Measurements from ENCODE around the gene LIX1L. TPM values are rescaled to one million over a fixed set of nuclear protein-coding genes. Genes with fewer than 3 reads are reported as not detected.

Gene LIX1L
- polyA plus RNA-seq, 1 donor: 12.0 TPM

Other genes with a start within 250 kb of the LIX1L start
- gene CD160, start 238.5 kb downstream of the LIX1L start, polyA plus RNA-seq: 2.6 TPM
- 14.7 TPM for gene RNF115, start 133.9 kb downstream of the LIX1L start, polyA plus RNA-seq
- gene POLR3C, start 133.8 kb downstream of the LIX1L start, polyA plus RNA-seq: 26.1 TPM
- 5.1 TPM for gene NUDT17, start 112.4 kb downstream of the LIX1L start, polyA plus RNA-seq
- 25.6 TPM for gene PIAS3, start 98.9 kb downstream of the LIX1L start, polyA plus RNA-seq
- gene ANKRD35, start 72.2 kb downstream of the LIX1L start, polyA plus RNA-seq: 0.93 TPM
- gene ITGA10, start 48.0 kb downstream of the LIX1L start, polyA plus RNA-seq: 1.1 TPM
- 33.6 TPM for gene PEX11B, start 39.3 kb downstream of the LIX1L start, polyA plus RNA-seq
- 122 TPM for gene RBM8A, start 30.5 kb downstream of the LIX1L start, polyA plus RNA-seq
- 0.79 TPM for gene ANKRD34A, start 6.6 kb upstream of the LIX1L start, polyA plus RNA-seq
- 29.6 TPM for gene POLR3GL, start 6.7 kb upstream of the LIX1L start, polyA plus RNA-seq
- 607 TPM for gene TXNIP, start 38.6 kb upstream of the LIX1L start, polyA plus RNA-seq
- gene HJV, start 63.7 kb upstream of the LIX1L start, polyA plus RNA-seq: 0.46 TPM
- 0.79 TPM for gene NBPF10, start 186.8 kb upstream of the LIX1L start, polyA plus RNA-seq

All from large intestine (tissue), 1 donor.